ENCODE data around the gene EPB41.

DNA sequence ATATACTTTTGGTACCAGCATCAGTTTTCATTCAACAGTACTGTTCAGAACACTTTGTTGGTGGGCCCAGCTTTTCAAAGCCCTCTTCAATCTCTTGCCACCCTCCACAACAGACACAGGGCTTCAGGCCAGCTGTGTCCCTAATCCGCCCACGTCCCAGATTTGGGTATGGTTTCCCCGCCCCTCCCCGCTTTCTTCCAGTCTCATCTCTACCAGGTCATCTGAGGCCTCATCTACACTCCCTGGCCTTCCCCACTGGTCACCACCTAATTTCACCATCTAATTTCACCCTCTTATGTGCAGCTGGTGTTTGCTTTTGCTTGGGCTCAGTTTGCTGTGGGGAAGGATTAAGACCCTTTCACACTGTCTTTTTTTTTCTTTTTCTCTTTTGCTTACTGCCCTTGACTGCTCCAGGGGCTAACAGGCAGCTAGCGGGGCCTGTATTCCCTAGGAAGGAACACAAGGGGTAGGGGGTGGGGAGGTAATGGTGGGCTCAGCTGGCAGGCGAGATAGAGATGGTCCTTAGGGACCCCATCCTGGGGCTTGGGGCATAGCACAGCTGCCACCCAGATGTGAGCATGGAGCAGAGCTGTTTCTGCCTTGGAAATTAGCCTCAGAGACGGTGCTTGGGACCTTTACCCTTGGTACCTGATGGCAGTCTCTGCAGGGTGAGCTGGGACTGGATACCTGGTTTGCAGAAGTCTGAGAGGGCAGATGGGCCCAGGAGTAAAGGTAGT lies 3.8 kb upstream of the EPB41 start:
- TF ChIP-seq POLR2A (IDR thresholded peaks at IDR 0.05; ENCODE audit: control extremely low read depth in 1 of 2, low read depth in 2 of 2, low read length in 2 of 2) = no peak
- TF ChIP-seq RFX5 (IDR thresholded peaks at IDR 0.05; ENCODE audit: borderline replicate concordance, low read depth, low read length) = no peak
- TF ChIP-seq MAFK (IDR thresholded peaks at IDR 0.05; ENCODE audit: low read depth, low read length) = no peak
- no peak for TF ChIP-seq BACH1 (IDR thresholded peaks at IDR 0.05; ENCODE audit: low read length)
- TF ChIP-seq EP300 (IDR thresholded peaks at IDR 0.05; ENCODE audit: borderline replicate concordance in 1 of 2, low read depth in 2 of 2, low read length in 2 of 2) = no peak
- TF ChIP-seq KDM1A (IDR thresholded peaks at IDR 0.05; ENCODE audit: borderline replicate concordance, low read length) = no peak
- TF ChIP-seq RAD21 (IDR thresholded peaks at IDR 0.05 in 1 of 2, conservative IDR thresholded peaks at IDR 0.05 in 1 of 2; ENCODE audit: low read depth in 2 of 2, low read length in 2 of 2) = no peak
